ENCODE results near the gene MBD5.

The MBD5 gene

DNA sequence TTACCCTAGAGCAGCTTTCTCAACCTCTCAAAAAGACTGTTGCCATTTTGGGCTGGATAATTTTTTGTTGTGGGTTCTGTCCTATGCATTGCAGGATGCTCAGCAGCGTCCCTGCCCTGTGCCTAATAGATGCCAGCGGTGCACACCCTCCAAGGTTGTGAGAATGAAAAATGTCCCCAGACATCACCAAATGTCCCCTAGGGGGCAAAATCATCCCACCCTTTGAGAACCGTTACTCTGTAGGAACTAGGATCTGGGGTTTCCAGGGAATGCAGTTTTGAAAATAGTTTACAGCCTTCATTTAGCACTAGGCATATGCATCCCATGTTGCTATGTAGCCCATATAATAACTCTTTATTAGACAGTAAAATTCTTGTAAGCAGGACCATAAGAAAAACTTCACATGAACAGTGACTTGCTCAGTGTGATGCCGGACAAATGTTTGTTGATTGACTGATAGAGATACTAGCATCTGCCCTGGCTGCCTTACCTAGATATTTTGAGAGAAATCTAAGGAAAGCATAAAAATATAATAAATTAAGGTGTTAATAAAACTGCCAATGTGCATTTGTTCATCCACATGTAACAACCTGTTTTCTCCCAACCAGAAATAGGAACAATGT lies 544.5 kb downstream of the MBD5 start:
- Mint-ChIP-seq H3K4me1 (peaks cover 13% of the 10 kb centered on the region), H3K4me3 (no peak overlapping the region), H3K27me3 (no peaks in the 10 kb centered on the region), H3K9me3 (no peaks in the 10 kb centered on the region), H3K27ac (ENCODE audit: low read depth) (no peak overlapping the region), H3K36me3 (ENCODE audit: insufficient read depth) (no peaks in the 10 kb centered on the region)
- DNase-seq (ENCODE audit: low spot score in 2 of 2) (no peak), ATAC-seq (replicated peaks; ENCODE audit: extremely low read depth, poor library complexity, severe bottlenecking) (no peak)

Measured in central memory CD8-positive, alpha-beta T cell (primary cell).